ENCODE results near the gene RNF7. TPM values are rescaled to one million over a fixed set of nuclear protein-coding genes. Genes with fewer than 3 reads are reported as not detected.

Gene RNF7
- polyA plus RNA-seq, 1 donor (not counting 4 experiments of a cell fraction or from before 2014, with no cell fraction given): 96.5 TPM

GRCh38 chr3:141777957-141778813, 40.1 kb downstream of the RNF7 start:
- no peak overlapping the region for H3K9ac ChIP-seq (ENCODE audit: control insufficient read depth, extremely low read depth, insufficient read depth, low read length)
- H3K27ac ChIP-seq (ENCODE audit: control insufficient read depth, insufficient read depth, low read length): no peak overlapping the region
- H3K4me2 ChIP-seq (ENCODE audit: control insufficient read depth, extremely low read depth, insufficient read depth, low read depth, low read length): no peak overlapping the region
- no peak for FAIRE-seq
- no peak overlapping the region for H3K4me3 ChIP-seq (ENCODE audit: control insufficient read depth in 2 of 3, extremely low read depth in 1 of 3, insufficient read depth in 2 of 3, low read depth in 1 of 3, low read length in 3 of 3)
- no peak for TF ChIP-seq CTCF (optimal IDR thresholded peaks at IDR 0.05 in 1 of 3, IDR thresholded peaks at IDR 0.05 in 1 of 3, conservative IDR thresholded peaks at IDR 0.05 in 1 of 3; ENCODE audit: extremely low read depth in 1 of 3, insufficient read depth in 2 of 3, low read length in 3 of 3)
- no peak for TF ChIP-seq EZH2 (IDR thresholded peaks at IDR 0.05; ENCODE audit: low read length)
- H3K4me1 ChIP-seq (ENCODE audit: control insufficient read depth, extremely low read depth, insufficient read depth, low read length): no peaks in the 10 kb centered on the region
- H2AFZ ChIP-seq (ENCODE audit: control insufficient read depth, low read length): no peak overlapping the region
- no peaks in the 10 kb centered on the region for H4K20me1 ChIP-seq (ENCODE audit: control insufficient read depth, extremely low read depth, insufficient read depth, low read length)
- no peaks in the 10 kb centered on the region for H3K79me2 ChIP-seq (ENCODE audit: control insufficient read depth, insufficient read depth, low read length)
- DNase-seq (ENCODE audit: low read depth, low spot score): no peak
- no peaks in the 10 kb centered on the region for H3K9me3 ChIP-seq (ENCODE audit: control insufficient read depth, low read depth, low read length)
- dilution Hi-C loops (cut with MboI; ENCODE audit: extremely low pct_ligation_motif_present, low sequenced_read_pairs): no loop called here
- H3K27me3 ChIP-seq (ENCODE audit: control insufficient read depth, extremely low read depth, insufficient read depth, low read length): no peaks in the 10 kb centered on the region
- no peaks in the 10 kb centered on the region for H3K36me3 ChIP-seq (ENCODE audit: control insufficient read depth in 2 of 2, extremely low read depth in 1 of 2, insufficient read depth in 2 of 2, low read length in 2 of 2)
- no peaks in the 10 kb centered on the region for H3K9me1 ChIP-seq (ENCODE audit: control insufficient read depth, extremely low read depth, insufficient read depth, low read length)

- Histone ChIP-seq H2AFZ (ENCODE audit: control insufficient read depth, low read length) (no peak overlapping the region), H3K4me3 (ENCODE audit: control insufficient read depth in 2 of 3, extremely low read depth in 1 of 3, insufficient read depth in 2 of 3, low read depth in 1 of 3, low read length in 3 of 3) (no peak overlapping the region), H3K27me3 (ENCODE audit: control insufficient read depth, extremely low read depth, insufficient read depth, low read length) (no peaks in the 10 kb centered on the region), H4K20me1 (ENCODE audit: control insufficient read depth, extremely low read depth, insufficient read depth, low read length) (no peaks in the 10 kb centered on the region), H3K79me2 (ENCODE audit: control insufficient read depth, insufficient read depth, low read length) (no peaks in the 10 kb centered on the region), H3K4me2 (ENCODE audit: control insufficient read depth, extremely low read depth, insufficient read depth, low read depth, low read length) (no peak overlapping the region), H3K9me3 (ENCODE audit: control insufficient read depth, low read depth, low read length) (no peaks in the 10 kb centered on the region), H3K9ac (ENCODE audit: control insufficient read depth, extremely low read depth, insufficient read depth, low read length) (no peak overlapping the region), H3K36me3 (ENCODE audit: control insufficient read depth in 2 of 2, extremely low read depth in 1 of 2, insufficient read depth in 2 of 2, low read length in 2 of 2) (no peaks in the 10 kb centered on the region), H3K27ac (ENCODE audit: control insufficient read depth, insufficient read depth, low read length) (no peak overlapping the region), H3K9me1 (ENCODE audit: control insufficient read depth, extremely low read depth, insufficient read depth, low read length) (no peaks in the 10 kb centered on the region), H3K4me1 (ENCODE audit: control insufficient read depth, extremely low read depth, insufficient read depth, low read length) (no peaks in the 10 kb centered on the region)
- TF ChIP-seq EZH2 (IDR thresholded peaks at IDR 0.05; ENCODE audit: low read length) (no peak), CTCF (optimal IDR thresholded peaks at IDR 0.05 in 1 of 3, IDR thresholded peaks at IDR 0.05 in 1 of 3, conservative IDR thresholded peaks at IDR 0.05 in 1 of 3; ENCODE audit: extremely low read depth in 1 of 3, insufficient read depth in 2 of 3, low read length in 3 of 3) (no peak)
- FAIRE-seq (no peak), DNase-seq (ENCODE audit: low read depth, low spot score) (no peak)
- dilution Hi-C loops (cut with MboI; ENCODE audit: extremely low pct_ligation_motif_present, low sequenced_read_pairs): no loop called here
These were observed 41.6 kb downstream of the RNF7 start for GRCh38 chr3:141779667-141780066.

All from keratinocyte (primary cell).